Duodenal mucosa (tissue), 2 donors: ENCODE results near the gene INHA.

ENCODE experiments used
- H3K27ac ChIP-seq: one replicate; pipeline ENCODE4 v1.7.0; 2013; ENCODE audit warnings: low read depth, low read length
- H3K27me3 ChIP-seq, 2 donors: one replicate each; pipeline ENCODE4 v1.7.0; 2013; ENCODE audit warnings: low read length in 2 of 2, control low read depth in 1 of 2; ENCODE audit not compliant: insufficient read depth in 2 of 2, control insufficient read depth in 1 of 2
- H3K36me3 ChIP-seq, 2 donors: one replicate each; pipeline ENCODE4 v1.7.0; 2013; ENCODE audit warnings: low read length in 2 of 2, control low read depth in 1 of 2; ENCODE audit not compliant: insufficient read depth in 2 of 2, control insufficient read depth in 1 of 2
- H3K4me1 ChIP-seq, 2 donors: one replicate each; pipeline ENCODE4 v1.7.0; 2013; ENCODE audit warnings: low read length in 2 of 2, control low read depth in 1 of 2; ENCODE audit not compliant: insufficient read depth in 2 of 2, control insufficient read depth in 1 of 2
- H3K4me3 ChIP-seq, 2 donors: one replicate each; pipeline ENCODE4 v1.7.0; 2013; ENCODE audit warnings: low read length in 2 of 2, low read depth in 1 of 2
- H3K9ac ChIP-seq, 2 donors: one replicate each; pipeline ENCODE4 v1.7.0; 2013; ENCODE audit warnings: low read length in 2 of 2, low read depth in 1 of 2
- H3K9me3 ChIP-seq, 2 donors: one replicate each; pipeline ENCODE4 v1.7.0; 2013; ENCODE audit warnings: low read length in 2 of 2, control low read depth in 1 of 2; ENCODE audit not compliant: control insufficient read depth in 1 of 2

Gene INHA

DNA sequence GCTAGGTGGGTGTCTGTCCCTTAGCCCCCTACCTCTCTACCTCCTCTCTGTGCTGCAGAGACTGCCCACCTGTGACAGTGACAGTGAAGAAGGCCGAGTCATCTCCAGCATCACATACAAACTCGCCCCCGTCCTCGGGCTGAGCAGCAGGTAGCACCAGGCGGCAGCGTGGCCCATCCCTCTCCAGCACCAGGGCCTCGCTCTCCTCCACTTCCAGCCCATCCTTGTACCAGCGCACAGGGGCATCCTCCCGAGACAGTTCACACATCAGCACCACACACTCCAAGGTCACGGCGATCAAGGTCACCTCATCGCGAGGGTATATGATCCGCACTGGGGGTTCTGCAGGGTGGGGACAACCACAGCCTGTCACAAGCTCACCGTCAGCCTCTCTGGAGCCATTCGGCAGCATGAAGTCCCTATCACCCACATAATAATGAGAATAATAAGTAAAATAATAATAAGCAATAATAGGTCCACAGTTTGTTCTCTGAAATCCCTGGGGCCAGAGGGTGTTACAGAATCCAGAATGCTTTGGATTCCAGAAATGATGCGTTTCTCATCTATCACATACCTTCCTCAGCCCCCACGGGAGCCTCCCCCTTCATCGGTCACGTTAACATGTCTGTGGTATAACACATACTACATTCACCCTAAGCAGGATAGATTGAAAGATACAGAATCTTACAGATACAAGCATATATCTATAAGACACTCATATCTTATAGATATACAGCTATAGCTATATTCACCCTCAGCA is 12.8 kb upstream of the INHA start:
- H3K27ac ChIP-seq, result no peak overlapping the region
- no peaks in the 10 kb centered on the region for H3K4me1 ChIP-seq
- no peaks in the 10 kb centered on the region for H3K36me3 ChIP-seq
- H3K9ac ChIP-seq, result no peak overlapping the region
- no peaks in the 10 kb centered on the region for H3K9me3 ChIP-seq
- peaks cover 0 to 3% of the 10 kb centered on the region in 2 donors for H3K27me3 ChIP-seq
- H3K4me3 ChIP-seq, result no peak overlapping the region

DNA sequence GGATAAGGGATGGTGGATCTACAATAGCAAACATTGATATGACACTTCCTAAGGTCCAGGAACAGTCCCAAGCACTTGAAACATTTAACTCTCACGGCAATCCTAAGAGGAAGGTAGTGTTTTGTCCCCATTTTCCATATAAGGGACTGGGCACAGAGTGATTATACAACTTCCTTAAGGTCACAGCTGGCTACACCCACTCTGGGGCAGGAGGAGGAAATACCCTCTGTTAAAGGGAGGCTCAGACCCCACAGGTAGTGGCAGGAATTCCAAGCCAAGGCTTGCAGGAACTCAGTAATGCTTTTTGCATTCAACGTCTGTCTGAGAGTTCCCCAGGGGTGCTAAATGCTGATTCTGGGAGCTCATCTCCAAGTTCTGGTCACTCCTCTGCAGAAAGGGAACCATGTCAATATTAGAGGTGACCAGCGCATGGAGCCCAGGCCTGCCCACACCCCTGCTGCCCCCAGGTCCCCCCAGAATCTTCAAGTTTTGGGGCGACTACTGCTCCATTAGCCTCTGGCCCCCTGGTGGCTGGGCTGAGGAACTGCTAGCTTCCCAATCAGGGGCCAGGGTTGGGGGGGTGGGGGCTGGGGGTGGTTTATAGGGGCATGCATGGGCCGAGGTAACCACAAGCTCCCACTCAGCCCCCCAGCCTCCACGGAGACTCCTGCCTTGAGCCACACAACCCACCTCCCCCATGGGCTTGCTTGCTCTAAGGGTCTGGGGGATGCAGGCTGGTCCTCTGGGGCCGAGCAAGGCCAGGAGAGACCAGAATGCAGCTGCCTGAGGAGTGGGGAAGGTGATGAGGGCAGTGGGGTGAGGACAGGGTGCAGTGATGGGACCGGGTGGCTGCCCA is 11.8 kb upstream of the INHA start:
- no peak overlapping the region for H3K9ac ChIP-seq
- no peaks in the 10 kb centered on the region for H3K9me3 ChIP-seq
- no peaks in the 10 kb centered on the region for H3K4me1 ChIP-seq
- no peaks in the 10 kb centered on the region for H3K27me3 ChIP-seq
- no peak overlapping the region for H3K27ac ChIP-seq
- H3K4me3 ChIP-seq, result no peak overlapping the region
- H3K36me3 ChIP-seq, result no peaks in the 10 kb centered on the region

DNA sequence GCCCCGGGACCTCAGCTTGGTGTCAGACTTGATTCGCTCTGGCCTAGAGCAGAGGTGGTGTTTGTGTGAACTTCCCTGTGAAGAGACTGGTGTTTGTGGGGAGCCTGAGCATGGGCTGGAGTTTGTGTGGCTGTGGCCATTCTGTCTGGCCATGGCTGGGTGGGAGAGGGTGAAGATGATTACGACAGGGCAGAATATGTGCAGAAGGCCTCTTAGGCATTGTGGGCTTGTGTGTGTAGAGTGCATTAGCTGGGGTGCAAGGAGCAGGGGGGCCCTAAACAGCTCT is 11.3 kb upstream of the INHA start:
- Histone ChIP-seq H3K27me3 (no peaks in the 10 kb centered on the region), H3K36me3 (no peaks in the 10 kb centered on the region), H3K9me3 (no peaks in the 10 kb centered on the region), H3K27ac (no peak overlapping the region), H3K4me1 (peaks cover 2 to 5% of the 10 kb centered on the region in 2 donors), H3K4me3 (no peak overlapping the region), H3K9ac (no peak overlapping the region)

DNA sequence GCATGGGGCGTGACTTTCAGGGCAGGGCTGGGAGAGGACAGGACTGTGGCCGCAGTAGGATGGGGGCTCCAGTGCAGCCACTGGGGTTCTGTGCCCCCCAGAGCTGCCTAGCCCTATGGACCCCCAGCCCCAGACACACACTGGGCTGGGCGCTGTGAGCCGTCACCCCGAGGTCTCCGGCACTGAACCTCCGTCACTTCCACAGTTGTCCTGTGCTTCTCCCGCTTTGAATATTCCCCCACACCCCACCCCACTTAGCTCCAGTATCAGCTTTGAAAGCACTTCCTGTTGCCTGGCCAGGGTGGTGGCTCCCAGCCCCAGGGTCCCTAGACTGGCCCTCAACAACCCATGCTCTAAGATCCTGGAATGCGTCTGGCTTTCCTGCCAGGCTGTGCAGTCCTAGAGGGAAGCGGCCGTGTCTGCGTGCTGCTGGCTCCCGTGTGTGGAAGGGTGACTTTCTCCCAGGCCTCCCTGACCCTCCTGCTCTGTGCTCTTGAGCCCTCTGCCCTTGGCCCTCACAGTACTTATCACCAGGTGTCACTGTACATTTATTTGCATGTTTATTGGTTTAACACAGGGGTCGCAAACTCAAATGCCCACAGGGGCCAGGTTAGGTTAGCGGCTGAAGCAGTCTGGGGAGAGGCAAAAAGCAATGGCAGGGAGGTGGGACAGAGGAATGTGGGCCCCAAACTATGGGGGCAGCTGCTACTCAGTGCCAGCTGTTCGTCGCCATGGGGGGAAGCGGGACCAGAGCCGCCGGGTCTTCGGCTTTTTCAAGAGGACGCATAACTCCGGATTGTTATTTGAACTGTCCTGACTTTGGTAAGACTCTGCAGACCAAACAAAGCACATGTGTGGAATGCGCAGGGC is 10.7 kb upstream of the INHA start:
- H3K36me3 ChIP-seq, result no peaks in the 10 kb centered on the region
- H3K27me3 ChIP-seq, result no peaks in the 10 kb centered on the region
- H3K4me3 ChIP-seq, result no peak overlapping the region
- no peak overlapping the region for H3K27ac ChIP-seq
- no peak overlapping the region for H3K9ac ChIP-seq
- peaks cover 4 to 6% of the 10 kb centered on the region in 2 donors for H3K4me1 ChIP-seq
- H3K9me3 ChIP-seq, result no peaks in the 10 kb centered on the region

DNA sequence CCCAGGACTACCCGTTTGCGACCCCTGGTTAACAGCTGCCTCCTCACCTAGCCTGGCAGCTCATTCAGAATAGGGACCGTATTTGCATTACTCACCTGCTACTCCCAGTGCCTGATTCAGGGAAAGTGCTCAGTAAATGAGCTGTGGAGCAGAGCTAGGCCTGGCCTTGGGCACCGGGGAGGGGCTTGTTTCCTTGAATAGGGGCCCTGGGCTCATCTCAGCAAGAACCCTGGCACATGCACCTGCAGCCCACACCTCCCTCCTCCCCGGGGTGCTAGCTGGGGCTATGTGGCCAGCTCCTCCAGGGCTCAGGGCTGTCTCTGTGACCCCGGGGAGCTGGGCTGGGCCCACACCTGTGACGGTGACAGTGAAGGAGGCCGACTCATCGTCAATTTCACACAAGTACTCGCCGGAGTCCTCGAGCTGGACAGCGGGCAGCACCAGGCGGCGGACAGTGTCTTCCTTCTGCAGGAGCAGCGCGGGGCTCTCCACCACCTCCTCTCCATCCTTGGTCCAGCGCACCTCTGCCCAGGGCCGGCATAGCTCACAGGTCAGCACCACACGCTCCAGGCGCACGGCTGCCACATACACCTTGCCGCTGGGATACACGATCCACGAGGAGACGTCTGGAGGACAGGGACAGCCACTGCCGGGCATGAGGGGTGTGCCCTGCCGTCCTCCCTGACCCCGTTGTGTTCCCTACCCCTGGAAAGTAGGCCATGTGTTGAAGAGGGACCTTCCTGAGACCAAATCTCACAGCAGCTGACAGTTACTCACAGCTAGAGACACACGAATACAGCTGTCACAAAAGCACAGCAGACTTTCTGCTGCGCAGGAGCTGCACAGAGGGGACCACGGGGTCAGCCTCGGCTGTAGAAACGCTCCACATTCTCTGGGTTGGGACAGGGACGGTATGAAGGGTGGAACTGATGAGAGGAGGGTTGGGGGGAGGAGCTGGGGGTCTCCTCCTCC is 9.8 kb upstream of the INHA start:
- Histone ChIP-seq H3K27me3 (no peaks in the 10 kb centered on the region), H3K9me3 (no peaks in the 10 kb centered on the region), H3K9ac (no peak overlapping the region), H3K4me3 (no peak overlapping the region), H3K4me1 (peaks cover 4 to 6% of the 10 kb centered on the region in 2 donors), H3K27ac (no peak overlapping the region), H3K36me3 (no peaks in the 10 kb centered on the region)

DNA sequence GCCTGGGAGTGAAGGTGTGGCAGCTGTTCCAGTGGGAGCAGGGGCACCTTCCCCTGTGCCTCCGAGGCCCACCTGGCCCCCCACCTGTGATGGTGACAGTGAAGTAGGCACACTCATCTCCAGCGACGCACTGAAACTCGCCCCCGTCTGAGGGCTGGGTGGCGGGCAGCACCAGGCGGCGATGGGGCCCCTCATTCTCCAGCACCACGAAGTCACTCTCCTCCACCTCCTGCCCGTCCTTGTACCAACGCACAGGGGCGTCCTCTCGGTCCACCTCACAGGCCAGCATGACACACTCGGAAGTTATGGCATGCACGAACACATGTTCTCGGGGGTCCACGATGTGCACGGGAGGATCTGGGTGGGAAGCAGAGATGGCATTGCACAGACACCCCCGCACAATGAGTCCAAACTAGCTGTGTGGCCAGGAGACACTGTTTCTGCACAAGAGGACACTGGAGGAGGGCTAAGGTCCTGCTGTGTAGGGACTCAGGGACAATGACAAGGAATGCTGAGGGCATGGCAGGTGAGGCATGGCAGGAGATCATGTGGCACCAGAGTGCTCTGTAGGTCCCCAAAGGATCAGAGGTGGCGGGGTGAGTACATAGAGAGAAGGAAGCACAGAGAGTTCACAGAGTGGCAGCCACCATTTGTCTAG is 8.7 kb upstream of the INHA start:
- Histone ChIP-seq H3K36me3 (no peaks in the 10 kb centered on the region), H3K27me3 (no peaks in the 10 kb centered on the region), H3K27ac (no peak overlapping the region), H3K9me3 (no peaks in the 10 kb centered on the region), H3K4me3 (no peak overlapping the region), H3K9ac (no peak overlapping the region), H3K4me1 (peaks cover 4 to 6% of the 10 kb centered on the region in 2 donors)

DNA sequence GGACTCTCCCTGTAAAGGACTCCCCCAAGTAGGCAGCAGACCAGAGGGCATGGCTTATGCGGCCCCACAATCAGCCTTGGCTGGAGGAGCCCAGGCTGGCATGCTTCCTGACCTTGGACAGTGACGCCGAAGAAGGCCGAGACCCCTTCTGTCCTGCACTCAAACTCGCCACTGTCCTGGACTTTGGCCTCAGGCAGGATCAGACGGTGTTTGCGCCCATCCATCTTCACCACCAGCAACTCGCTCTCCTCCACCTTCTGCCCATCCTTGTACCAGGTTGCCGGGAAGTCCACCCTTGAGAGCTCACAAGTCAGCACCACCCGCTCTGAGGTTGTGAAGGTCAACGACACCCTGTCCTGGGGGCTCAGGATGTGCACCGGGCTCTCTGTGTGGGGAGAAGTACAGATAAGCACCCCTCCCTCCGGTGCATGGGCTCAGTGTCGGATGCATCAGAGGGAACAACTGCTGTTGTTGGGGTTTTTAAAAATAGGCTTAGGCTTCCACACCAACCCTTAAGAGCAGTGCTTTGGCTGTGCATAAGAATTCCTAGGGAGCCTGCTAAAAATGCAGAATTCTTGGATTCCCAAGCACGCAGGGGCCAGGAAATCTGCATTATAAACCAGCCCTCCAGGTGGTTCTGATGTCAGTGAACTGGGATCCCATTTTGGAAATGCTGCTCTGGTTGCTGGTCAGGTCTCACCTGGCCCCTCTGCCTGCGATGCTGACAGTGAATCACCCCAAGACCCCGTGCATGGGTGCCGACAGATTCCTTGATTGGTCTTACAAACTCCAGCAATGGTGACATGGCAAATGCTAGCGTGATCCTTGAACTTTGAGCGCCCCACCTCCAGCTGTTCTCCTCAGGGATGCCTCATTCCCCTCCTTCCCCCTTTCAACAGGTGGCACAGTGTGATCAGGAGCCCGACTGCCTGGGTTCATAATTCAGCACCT is 6.7 kb upstream of the INHA start:
- Histone ChIP-seq H3K4me1 (peaks cover 4 to 6% of the 10 kb centered on the region in 2 donors), H3K4me3 (no peak overlapping the region), H3K9me3 (no peaks in the 10 kb centered on the region), H3K27ac (no peak overlapping the region), H3K36me3 (no peaks in the 10 kb centered on the region), H3K27me3 (no peaks in the 10 kb centered on the region), H3K9ac (no peak overlapping the region)

DNA sequence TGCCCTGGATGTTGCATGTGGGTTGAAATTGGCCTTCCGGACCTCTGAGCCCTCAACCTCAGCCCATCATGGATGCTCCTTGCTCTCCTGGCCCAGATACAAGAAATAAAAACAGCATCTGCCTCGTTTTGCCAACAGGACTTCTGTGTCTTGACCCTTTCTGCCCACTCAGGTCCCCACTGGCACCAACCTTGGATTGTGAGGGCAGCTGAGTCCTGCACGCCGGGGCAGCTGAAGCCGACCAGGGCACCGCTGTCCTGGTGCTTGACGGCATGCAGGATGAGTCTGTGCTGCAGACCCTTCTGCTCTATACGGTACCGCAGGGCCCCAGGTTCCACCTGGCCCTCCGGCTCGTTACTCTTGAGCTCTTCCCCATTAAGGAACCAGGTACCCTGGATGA is 5.5 kb upstream of the INHA start:
- Histone ChIP-seq H3K27ac (no peak overlapping the region), H3K4me3 (no peak overlapping the region), H3K9me3 (no peaks in the 10 kb centered on the region), H3K9ac (no peak overlapping the region), H3K4me1 (peaks cover 4 to 6% of the 10 kb centered on the region in 2 donors), H3K27me3 (peaks cover 0 to 3% of the 10 kb centered on the region in 2 donors), H3K36me3 (no peaks in the 10 kb centered on the region)
